Activated naive CD8-positive, alpha-beta T cell treated with anti-CD3 and anti-CD28 coated beads, Interleukin-2, amount 10 ng/mL, durations not matched to agents 7 days and 5 days (primary cell): ENCODE measurements around the gene PLCB4. TPM values are rescaled to one million over a fixed set of nuclear protein-coding genes. Genes with fewer than 3 reads are reported as not detected.

Experiments used
- ATAC-seq: fragments of 150-1000 bp; cut with Tn5 transposase; one replicate; pipeline ENCODE4 v1.10.0; 2021; ENCODE audit warnings: low read depth, moderate library complexity
- POLR2A ChIA-PET: fragments of 350-600 bp; sonication (Branson Sonifier 250); formaldehyde crosslinking; loops from one replicate; lab custom pipeline; 2021; ENCODE audit warnings: antibody characterized with exemption; lab: Charles Lee
- DNase-seq: peaks from one replicate; pipeline ENCODE4 v3.0.0; 2021
- H3K27ac Mint-ChIP-seq: one replicate; pipeline ENCODE4 v1.8.0; 2022; ENCODE audit warnings: mild to moderate bottlenecking, mixed read lengths
- H3K27me3 Mint-ChIP-seq: one replicate; pipeline ENCODE4 v1.8.0; 2022; ENCODE audit warnings: mild to moderate bottlenecking, moderate library complexity, mixed read lengths
- H3K36me3 Mint-ChIP-seq: one replicate; pipeline ENCODE4 v1.8.0; 2021; ENCODE audit warnings: mild to moderate bottlenecking, mixed read lengths
- H3K4me1 Mint-ChIP-seq: one replicate; pipeline ENCODE4 v1.8.0; 2021; ENCODE audit warnings: mixed read lengths
- H3K4me3 Mint-ChIP-seq: one replicate; pipeline ENCODE4 v1.8.0; 2022; ENCODE audit warnings: mild to moderate bottlenecking, moderate library complexity, mixed read lengths
- H3K9me3 Mint-ChIP-seq: one replicate; pipeline ENCODE4 v1.8.0; 2021; ENCODE audit warnings: mixed read lengths
- total RNA-seq, 2 experiments: library from RNA; stranded (reverse); gene quantifications; one replicate each; pipeline ENCODE4 v1.2.3, GENCODE V29; 2021

The PLCB4 gene
- total RNA-seq, 2 experiments from 2014 or later, result not detected

DNA sequence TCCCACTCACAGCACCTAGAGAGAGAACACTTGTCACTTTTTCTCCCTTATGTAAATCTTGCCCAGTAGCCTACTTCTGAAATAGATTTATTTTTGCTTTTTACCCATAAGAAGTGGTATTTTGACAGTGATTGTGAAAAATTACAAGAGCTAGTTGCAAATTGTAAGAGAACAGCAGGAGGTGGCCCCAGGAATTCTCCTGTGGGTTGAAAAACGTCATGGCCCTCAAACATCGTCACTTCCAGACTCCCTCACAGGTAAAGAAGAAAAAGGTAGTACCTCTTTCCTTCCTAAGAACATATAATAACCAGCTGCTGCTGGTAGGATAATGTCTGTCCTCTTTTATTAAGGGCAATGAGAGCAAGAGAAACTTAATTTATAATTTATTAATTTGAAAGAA lies 376.0 kb downstream of the PLCB4 start:
- DNase-seq, result no peak
- ATAC-seq, result no peak
- Mint-ChIP-seq H3K27ac (no peak overlapping the region), H3K4me1 (no peaks in the 10 kb centered on the region), H3K4me3 (no peak overlapping the region), H3K27me3 (no peaks in the 10 kb centered on the region), H3K9me3 (no peaks in the 10 kb centered on the region), H3K36me3 (no peaks in the 10 kb centered on the region)
- POLR2A ChIA-PET, result no interaction called here

DNA sequence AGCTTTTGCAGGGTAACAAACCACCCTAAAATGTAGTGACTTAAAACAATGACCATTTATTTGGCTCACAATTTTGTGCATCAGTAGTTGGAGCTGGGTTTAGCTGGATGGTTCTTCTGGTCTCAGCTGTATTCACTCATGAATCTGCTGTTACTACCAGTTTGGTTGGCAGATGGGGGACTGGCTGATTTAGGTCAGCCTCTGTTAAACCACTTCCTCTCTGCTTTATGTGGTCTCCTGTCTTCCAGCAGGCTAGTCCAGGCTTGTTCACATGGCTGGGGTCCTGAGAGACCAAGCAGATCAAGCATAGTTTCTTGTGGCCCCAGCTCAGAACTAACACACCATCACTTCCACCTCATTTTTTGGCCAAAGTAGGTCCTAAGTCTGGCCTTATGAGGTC lies 378.3 kb downstream of the PLCB4 start:
- H3K27me3 Mint-ChIP-seq, result no peaks in the 10 kb centered on the region
- DNase-seq (no peak), ATAC-seq (no peak)
- H3K4me3 Mint-ChIP-seq, result no peak overlapping the region
- POLR2A ChIA-PET, result no interaction called here
- no peaks in the 10 kb centered on the region for H3K9me3 Mint-ChIP-seq
- H3K27ac Mint-ChIP-seq, result no peak overlapping the region
- H3K36me3 Mint-ChIP-seq, result no peaks in the 10 kb centered on the region
- no peaks in the 10 kb centered on the region for H3K4me1 Mint-ChIP-seq

DNA sequence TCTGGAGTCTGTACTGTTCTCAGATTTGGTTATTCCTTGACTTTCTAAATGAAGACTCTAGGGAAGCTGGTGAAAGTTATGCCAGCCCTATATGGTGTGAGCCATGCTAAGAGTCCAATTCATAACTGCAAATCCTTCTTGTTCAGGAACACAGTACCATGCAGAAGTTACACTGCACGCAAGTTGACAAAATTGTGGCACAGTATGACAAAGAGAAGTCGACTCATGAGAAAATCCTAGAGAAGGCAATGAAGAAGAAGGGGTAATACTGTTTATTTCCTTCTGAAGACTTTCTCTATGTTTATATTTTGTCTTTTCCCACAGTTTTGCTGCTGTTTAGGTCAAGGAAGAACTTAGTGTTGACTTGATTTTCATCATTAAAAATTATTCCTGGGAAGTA lies 384.3 kb downstream of the PLCB4 start:
- no peak for ATAC-seq
- Mint-ChIP-seq H3K4me1 (no peaks in the 10 kb centered on the region), H3K9me3 (no peaks in the 10 kb centered on the region), H3K4me3 (no peak overlapping the region), H3K36me3 (no peaks in the 10 kb centered on the region), H3K27me3 (no peaks in the 10 kb centered on the region), H3K27ac (no peak overlapping the region)
- POLR2A ChIA-PET, result no interaction called here
- no peak for DNase-seq

DNA sequence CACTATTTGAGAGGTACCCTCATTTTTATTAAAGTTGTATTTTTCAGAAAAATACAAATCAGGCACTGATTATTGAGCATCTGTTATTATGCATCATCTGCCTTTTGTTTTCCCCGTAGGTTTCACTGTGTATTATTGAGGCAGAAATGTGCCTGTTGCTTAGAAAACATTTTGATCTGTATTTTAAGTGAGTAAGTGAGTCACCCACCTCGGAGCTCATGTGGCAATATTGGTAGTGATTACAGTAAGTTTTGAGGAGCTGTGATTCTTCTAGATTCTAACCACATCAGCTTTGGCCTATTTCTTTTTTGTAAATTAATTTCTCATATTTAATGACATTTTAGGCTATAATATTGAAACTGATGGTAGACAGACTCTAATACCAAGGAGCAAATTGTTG lies 385.9 kb downstream of the PLCB4 start:
- H3K4me1 Mint-ChIP-seq, result no peaks in the 10 kb centered on the region
- POLR2A ChIA-PET, result no interaction called here
- H3K9me3 Mint-ChIP-seq, result no peaks in the 10 kb centered on the region
- no peak overlapping the region for H3K4me3 Mint-ChIP-seq
- no peak for ATAC-seq
- DNase-seq, result no peak
- H3K36me3 Mint-ChIP-seq, result no peaks in the 10 kb centered on the region
- H3K27me3 Mint-ChIP-seq, result no peaks in the 10 kb centered on the region
- H3K27ac Mint-ChIP-seq, result no peak overlapping the region

DNA sequence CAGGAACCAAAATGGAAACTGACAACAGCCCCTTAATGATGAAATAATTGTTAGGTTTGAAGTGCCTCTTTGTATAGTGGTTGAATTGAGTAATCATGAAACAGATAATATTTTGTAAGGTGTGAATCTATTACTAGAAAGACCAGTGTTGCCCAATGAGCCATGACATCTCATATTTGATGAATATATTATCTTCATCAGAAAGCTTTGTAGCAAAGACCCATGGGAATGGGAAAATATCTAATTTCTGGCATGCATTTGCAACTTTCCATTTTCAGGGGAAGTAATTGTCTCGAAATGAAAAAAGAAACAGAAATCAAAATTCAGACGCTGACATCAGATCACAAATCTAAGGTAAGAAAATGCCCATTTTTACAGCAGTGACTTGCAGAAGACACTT lies 388.2 kb downstream of the PLCB4 start:
- no peak overlapping the region for H3K27ac Mint-ChIP-seq
- H3K4me1 Mint-ChIP-seq, result no peaks in the 10 kb centered on the region
- no peak overlapping the region for H3K4me3 Mint-ChIP-seq
- no peaks in the 10 kb centered on the region for H3K27me3 Mint-ChIP-seq
- H3K36me3 Mint-ChIP-seq, result no peaks in the 10 kb centered on the region
- DNase-seq (no peak), ATAC-seq (no peak)
- POLR2A ChIA-PET, result no interaction called here
- H3K9me3 Mint-ChIP-seq, result no peaks in the 10 kb centered on the region

DNA sequence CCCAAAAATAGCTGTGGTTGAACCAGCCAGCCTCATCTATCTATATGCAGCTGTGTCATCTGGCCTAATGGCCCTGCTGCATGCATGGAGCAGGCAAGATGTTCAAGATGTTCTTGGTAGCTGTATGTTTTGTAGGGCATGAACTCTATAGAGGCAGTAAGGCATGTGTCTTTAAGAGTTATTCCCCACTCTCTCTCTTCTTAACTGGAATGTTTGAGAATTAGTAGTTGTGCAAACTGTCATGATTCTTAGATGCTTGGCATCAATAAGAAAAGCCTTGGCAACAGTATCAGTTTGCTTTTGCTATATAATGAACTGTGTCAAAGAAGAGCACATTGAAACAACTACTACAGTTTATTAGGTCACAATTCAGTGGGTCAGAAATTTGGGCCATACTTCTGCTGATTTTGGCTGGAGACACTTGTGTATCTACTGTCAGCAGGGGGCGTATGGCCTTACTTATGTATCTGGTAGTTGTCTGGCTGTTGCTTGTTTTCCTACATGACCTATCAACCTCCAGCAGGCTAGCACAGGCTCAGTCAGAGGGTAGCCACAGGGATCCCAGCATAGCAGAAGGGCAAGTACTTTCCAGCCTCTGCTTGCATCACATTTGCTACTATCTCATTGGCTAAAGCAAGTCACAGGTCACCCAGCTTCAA lies 389.4 kb downstream of the PLCB4 start:
- no peaks in the 10 kb centered on the region for H3K4me1 Mint-ChIP-seq
- H3K27ac Mint-ChIP-seq, result no peak overlapping the region
- no peaks in the 10 kb centered on the region for H3K36me3 Mint-ChIP-seq
- ATAC-seq, result no peak
- H3K9me3 Mint-ChIP-seq, result no peaks in the 10 kb centered on the region
- H3K27me3 Mint-ChIP-seq, result no peaks in the 10 kb centered on the region
- H3K4me3 Mint-ChIP-seq, result no peak overlapping the region
- DNase-seq, result no peak
- POLR2A ChIA-PET, result interaction anchor here (0.6 kb wide), 1 partner anchor 434 kb away, joined by 3 read pairs; no protein-coding TSS in a partner anchor

DNA sequence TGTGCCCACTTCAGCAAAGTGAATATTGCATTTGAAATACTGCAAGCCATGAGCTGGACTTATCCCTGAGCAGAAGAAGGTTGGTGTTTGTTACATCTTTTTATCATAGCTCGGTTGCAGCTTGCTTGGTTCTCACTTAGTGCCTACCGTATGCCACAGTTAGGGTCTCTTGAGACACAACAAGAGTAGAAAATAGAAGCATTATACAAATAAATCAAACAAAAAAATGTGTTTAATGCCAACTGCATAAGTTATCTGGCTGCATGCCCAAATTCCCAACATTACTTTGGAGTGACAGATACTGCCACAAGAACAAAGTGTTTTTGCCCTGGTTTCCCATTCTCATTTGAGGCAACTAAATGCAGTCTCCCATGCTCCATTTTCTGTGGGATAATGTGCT lies 391.6 kb downstream of the PLCB4 start:
- no peaks in the 10 kb centered on the region for H3K4me1 Mint-ChIP-seq
- no peaks in the 10 kb centered on the region for H3K36me3 Mint-ChIP-seq
- no peaks in the 10 kb centered on the region for H3K27me3 Mint-ChIP-seq
- H3K9me3 Mint-ChIP-seq, result no peaks in the 10 kb centered on the region
- POLR2A ChIA-PET, result no interaction called here
- ATAC-seq (no peak), DNase-seq (no peak)
- H3K27ac Mint-ChIP-seq, result no peak overlapping the region
- H3K4me3 Mint-ChIP-seq, result no peak overlapping the region

DNA sequence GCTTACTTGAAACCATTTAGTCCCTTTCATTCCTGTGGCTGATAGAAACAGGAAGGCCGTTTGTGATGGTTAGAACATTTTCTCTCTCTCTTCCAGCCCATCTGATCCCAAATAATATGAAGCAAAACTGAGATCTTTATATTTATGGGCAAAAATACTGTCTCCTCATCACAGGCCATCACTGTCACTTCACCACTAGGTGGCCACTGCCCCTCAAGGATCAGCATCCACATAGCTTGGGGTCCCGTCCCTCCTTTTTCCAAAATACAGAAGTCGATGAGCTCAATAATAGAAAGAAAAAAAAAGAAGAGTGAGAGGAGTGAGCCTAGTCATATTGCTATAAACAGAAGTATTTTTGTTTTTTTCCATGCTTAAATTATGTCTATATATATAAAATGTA lies 399.1 kb downstream of the PLCB4 start:
- DNase-seq (no peak), ATAC-seq (no peak)
- H3K36me3 Mint-ChIP-seq, result no peaks in the 10 kb centered on the region
- H3K27ac Mint-ChIP-seq, result no peak overlapping the region
- H3K4me3 Mint-ChIP-seq, result no peak overlapping the region
- H3K27me3 Mint-ChIP-seq, result no peaks in the 10 kb centered on the region
- no peaks in the 10 kb centered on the region for H3K4me1 Mint-ChIP-seq
- POLR2A ChIA-PET, result no interaction called here
- peaks cover 2% of the 10 kb centered on the region for H3K9me3 Mint-ChIP-seq

DNA sequence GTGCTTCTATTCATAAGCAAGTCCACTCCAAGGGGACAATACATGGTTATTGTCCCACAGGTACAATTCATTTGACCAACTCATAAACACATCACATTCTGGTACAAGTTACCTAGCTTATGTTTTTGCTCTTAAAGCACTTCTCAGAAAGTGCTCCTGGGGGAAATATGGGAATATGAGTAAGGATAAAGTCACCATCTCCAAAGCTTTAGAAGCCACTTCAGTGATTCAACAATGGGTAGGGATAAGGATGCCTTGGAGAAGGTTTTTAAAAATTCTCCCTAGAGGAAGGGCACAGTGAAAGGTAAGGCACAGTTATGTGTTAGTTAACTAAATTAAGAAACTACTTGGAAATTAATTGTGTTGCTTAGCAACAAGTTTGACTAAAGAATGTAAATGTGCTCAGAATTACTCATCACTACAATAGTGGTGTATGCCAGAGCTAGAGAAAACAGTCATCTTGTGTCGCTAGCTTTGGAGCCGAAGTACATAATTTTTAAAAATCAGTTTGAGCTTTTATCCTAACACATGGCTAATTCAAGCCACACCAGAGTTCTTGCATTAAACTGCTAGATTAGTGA lies 406.0 kb downstream of the PLCB4 start:
- Mint-ChIP-seq H3K27ac (no peak overlapping the region), H3K4me3 (no peak overlapping the region), H3K27me3 (no peaks in the 10 kb centered on the region), H3K9me3 (no peaks in the 10 kb centered on the region), H3K36me3 (no peaks in the 10 kb centered on the region), H3K4me1 (no peaks in the 10 kb centered on the region)
- DNase-seq (no peak), ATAC-seq (no peak)
- POLR2A ChIA-PET, result no interaction called here

DNA sequence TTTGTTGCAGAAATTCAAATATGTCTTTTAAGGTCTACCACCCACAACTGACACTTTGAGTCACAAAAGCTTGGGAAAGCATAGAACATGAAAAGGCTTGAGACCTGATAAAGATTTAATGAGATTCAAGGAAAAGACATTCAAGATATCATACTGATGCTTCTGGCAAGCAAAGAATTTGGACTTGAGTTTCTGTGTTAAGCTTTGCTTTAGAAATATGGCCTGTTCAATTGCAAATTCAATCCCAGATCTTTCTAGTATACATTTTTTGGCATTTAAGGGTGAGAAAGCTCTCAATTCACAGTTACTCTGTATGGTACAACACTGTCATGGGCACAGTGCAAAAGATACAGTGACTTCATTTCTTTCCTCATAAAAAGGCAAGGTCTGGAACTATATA lies 406.6 kb downstream of the PLCB4 start:
- no peaks in the 10 kb centered on the region for H3K4me1 Mint-ChIP-seq
- H3K9me3 Mint-ChIP-seq, result no peaks in the 10 kb centered on the region
- DNase-seq, result no peak
- POLR2A ChIA-PET, result no interaction called here
- no peak overlapping the region for H3K4me3 Mint-ChIP-seq
- H3K27ac Mint-ChIP-seq, result no peak overlapping the region
- ATAC-seq, result no peak
- no peaks in the 10 kb centered on the region for H3K27me3 Mint-ChIP-seq
- no peaks in the 10 kb centered on the region for H3K36me3 Mint-ChIP-seq

DNA sequence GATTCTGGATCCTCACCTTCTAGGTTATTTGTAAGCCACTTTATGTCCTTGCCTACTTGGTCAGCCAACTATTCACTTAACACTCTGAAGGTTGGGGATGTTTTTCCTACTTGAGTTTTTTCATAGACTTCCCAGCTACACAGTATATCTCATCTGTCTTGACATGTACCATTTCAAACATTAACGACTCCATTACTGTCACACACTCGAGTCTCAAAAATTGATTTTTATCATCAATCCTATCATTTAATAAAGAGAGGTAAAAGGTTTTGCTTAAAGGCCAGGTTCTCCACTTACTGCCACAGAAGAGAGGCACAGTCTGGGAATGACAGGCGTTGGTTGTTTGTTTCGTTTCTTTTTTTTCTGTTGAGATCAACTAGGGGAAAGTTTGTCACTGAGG lies 407.3 kb downstream of the PLCB4 start:
- no peak overlapping the region for H3K4me3 Mint-ChIP-seq
- ATAC-seq (no peak), DNase-seq (no peak)
- no peak overlapping the region for H3K27ac Mint-ChIP-seq
- no peaks in the 10 kb centered on the region for H3K36me3 Mint-ChIP-seq
- H3K4me1 Mint-ChIP-seq, result no peaks in the 10 kb centered on the region
- no peaks in the 10 kb centered on the region for H3K9me3 Mint-ChIP-seq
- H3K27me3 Mint-ChIP-seq, result no peaks in the 10 kb centered on the region
- POLR2A ChIA-PET, result no interaction called here

DNA sequence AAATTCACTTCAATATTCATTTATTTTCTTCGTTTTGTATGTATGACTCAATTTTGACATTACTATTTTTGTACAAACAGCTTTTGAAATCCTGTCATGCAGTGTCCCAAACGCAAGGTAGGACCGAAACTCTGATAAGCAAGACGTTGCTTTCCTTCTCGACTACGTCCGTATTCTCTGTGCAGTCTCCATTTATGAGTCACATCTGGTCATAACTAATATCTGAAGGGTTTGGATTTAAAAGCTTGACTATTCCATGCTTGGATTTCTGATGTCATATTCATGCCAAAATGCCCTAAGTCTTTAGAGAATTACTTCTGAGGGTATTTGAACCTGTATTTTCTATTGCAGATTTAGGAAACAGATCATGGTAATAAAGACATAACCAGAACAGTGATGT lies 407.8 kb downstream of the PLCB4 start:
- Mint-ChIP-seq H3K9me3 (no peaks in the 10 kb centered on the region), H3K36me3 (no peaks in the 10 kb centered on the region), H3K27ac (no peak overlapping the region), H3K27me3 (no peaks in the 10 kb centered on the region), H3K4me1 (no peaks in the 10 kb centered on the region), H3K4me3 (no peak overlapping the region)
- ATAC-seq (no peak), DNase-seq (no peak)
- POLR2A ChIA-PET, result no interaction called here

DNA sequence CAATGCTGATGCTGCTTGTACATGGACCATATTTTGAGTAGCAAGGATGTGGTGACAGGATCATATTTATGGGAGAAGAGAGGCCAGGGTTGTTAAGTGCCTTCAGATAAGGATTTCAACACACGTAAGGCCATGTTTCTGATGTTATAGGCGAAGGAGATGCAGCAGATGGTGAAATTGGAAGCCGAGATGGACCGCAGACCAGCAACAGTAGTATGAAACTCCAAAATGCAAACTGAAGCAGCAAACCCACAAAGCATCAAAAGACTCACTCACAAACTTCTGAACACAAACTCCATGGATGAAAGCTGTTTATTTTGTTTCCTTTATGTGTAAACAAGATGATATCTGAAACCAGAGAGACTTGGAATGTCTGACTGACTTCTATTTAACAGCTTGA lies 409.9 kb downstream of the PLCB4 start:
- H3K27me3 Mint-ChIP-seq, result no peaks in the 10 kb centered on the region
- no peaks in the 10 kb centered on the region for H3K9me3 Mint-ChIP-seq
- no peaks in the 10 kb centered on the region for H3K4me1 Mint-ChIP-seq
- POLR2A ChIA-PET, result no interaction called here
- ATAC-seq (no peak), DNase-seq (no peak)
- H3K36me3 Mint-ChIP-seq, result no peaks in the 10 kb centered on the region
- H3K27ac Mint-ChIP-seq, result no peak overlapping the region
- H3K4me3 Mint-ChIP-seq, result no peak overlapping the region

DNA sequence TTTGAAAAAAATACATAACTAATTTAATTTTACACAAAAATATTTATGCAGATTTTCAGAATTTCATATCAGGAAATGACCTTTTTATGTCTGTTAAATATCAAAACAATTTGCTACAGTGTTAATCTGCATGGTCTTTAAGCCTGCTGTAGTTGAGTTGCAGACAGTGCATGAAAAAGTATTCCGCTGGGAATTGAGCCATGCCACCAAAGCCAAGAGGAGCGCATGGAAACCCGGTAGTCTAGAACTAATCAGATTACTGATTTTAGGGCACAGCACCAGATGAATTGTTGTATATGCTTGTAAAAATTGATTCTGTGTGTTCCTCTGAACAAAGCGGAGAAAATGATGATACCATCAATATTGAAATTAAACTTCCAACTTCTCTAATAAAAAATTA lies 411.2 kb downstream of the PLCB4 start:
- Mint-ChIP-seq H3K4me1 (no peaks in the 10 kb centered on the region), H3K36me3 (no peaks in the 10 kb centered on the region), H3K27me3 (no peaks in the 10 kb centered on the region), H3K27ac (no peak overlapping the region), H3K9me3 (no peaks in the 10 kb centered on the region), H3K4me3 (no peak overlapping the region)
- POLR2A ChIA-PET, result no interaction called here
- DNase-seq (no peak), ATAC-seq (no peak)
